HG03025 (cell line): ENCODE data around the gene MALL.
"Not testable (repeated sequence)": the region's sequence is repeated elsewhere in the genome, so short reads cannot be mapped to it uniquely, and the experiment has no call there.

ENCODE experiments used
- ATAC-seq: cut with Tn5 transposase; IDR thresholded peaks from one replicate; pipeline ENCODE4 v1.9.1; 2021; ENCODE audit warnings: mild to moderate bottlenecking, moderate library complexity; ENCODE audit not compliant: unreplicated experiment, low FRiP score

MALL gene

GRCh38 chr2:110115291-110116032, at the start of gene MALL:
TSS of gene MALL (minus strand) at chr2:110115822. CDS start at chr2:110115792, 30 bp downstream.
- no peak for ATAC-seq

DNA sequence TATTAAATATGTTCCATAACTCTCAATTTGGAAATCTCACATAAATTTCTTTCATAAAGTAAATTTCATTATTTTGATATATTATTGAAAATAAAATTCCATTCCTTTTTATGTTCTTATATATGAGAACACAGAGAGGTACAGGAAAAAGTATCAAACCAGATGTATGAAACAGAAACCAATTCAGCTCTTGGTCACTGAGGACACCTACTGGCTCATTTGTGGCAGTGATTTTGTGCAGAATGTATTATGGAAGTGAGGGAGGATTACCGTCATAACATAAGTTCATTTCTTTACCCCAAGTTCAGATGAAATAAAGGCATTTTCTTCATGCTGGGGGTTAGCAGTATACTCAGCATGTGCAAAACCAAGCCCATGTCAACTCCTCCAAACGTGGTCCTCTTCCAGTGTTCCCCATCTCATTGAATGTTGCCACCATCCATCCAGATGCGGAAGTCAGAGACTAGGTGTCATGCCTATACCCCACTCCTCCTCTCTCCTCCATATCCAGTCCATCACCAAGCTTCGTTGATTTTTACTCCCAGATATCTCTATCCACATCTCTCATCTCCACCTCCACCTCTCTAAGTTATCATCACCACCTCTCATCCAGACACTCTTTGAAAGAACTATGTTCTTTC, 41.7 kb upstream of the MALL start:
- ATAC-seq: no peak

DNA sequence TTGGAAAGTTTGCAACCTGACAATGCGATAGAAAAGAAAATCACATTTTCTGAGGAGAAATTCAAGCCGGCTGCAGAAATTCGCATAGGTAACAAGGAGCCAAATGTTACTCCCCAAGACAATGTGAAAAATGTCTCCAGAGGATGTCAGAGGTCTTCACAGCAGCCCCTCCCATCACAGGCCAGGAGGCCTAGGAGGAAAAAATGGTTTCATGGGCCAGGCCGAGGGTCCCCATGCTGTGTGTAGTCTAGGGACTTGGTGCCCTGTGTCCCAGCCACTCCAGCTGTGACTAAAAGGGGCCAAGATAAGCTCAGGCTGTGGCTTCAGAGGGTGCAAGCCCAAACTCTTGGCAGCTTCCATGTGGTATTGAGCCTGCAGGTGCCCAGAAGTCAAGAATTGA, 39.2 kb upstream of the MALL start:
- not testable (repeated sequence) for ATAC-seq

- not testable (repeated sequence) for ATAC-seq
Measured at GRCh38 chr2:110154188-110154587, 38.6 kb upstream of the MALL start.

GRCh38 chr2:110153416-110153815, 37.8 kb upstream of the MALL start:
- ATAC-seq: no peak

DNA sequence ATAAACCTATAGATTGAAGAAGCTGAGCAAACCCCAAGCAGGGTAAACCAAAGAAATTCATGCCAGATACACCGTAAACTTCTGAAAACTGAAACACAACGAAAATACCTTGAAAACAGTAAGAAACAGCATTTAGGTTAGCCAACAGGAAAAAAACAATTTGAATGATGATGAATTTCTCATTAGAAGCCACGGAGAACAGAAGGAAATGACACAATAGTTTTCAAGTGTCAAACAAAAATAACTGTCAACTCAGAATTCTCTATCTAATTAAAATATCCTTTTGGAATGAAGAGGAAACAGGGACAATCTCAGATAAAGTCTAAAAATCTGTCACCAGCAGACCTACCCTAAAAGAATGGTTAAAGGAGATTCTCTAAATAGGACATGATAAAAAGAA, 37.3 kb upstream of the MALL start:
- ATAC-seq: no peak

GRCh38 chr2:110149330-110150220, 34.0 kb upstream of the MALL start:
- ATAC-seq: no peak

- no peak for ATAC-seq
Measured at GRCh38 chr2:110146945-110147332, 31.3 kb upstream of the MALL start.

- ATAC-seq: no peak
Measured at GRCh38 chr2:110146183-110146944, 30.7 kb upstream of the MALL start.

DNA sequence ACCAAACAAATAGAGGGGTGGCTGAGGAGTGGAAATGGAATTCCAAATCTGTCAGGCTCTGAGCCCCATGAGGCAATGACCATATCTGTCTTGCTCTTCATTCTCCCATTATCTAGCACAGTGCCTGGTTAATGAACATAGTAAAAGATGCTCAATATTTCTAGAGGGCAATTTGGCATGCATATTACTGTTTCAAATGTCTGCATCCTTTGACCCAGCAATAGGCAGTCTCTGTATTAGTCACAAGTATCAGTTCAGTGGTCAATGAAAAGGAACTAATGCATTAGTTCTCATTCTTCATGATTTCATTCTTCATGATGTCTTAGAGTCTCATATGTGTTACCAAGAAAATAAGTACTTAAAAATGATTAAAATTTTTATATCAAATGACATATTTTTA, 28.4 kb upstream of the MALL start:
- no peak for ATAC-seq

DNA sequence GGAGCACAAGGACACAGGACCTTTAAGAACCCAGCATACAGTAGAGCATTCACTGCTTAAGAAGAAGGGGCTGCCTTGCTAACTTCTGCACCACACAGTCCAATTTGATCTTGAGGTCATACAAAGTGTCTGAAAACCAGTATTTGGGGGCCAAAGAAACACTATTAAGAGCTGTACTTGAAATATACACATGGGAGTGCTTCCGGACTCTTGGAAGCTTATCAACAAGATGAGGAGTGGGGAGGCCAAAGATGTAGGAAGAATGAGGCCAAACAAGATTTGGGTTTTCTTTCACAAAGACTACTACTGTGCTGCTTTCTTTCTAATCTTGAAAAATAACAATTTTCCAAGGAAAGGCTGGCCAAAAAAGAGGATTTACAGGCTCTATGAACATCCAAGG, 24.8 kb upstream of the MALL start:
- ATAC-seq: no peak

GRCh38 chr2:110134025-110134424, 18.4 kb upstream of the MALL start:
- ATAC-seq: no peak

DNA sequence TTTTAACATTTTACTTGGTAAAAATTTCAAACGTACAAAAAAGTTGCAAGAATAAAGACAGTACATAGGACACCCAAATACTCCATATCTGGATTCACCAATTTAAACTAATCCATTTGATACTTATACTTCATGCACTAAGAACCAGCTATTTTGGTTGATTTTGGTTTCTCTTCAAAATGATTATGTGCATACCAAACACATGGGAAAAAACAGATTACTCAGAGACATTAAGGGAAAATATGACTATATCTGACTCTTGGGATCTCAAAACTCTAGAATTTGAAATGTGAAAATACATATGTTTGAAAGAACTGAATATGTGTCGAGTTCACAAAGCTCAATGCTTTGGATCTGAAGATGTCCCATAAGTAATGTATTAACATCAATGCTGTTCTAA, 15.5 kb upstream of the MALL start:
- no peak for ATAC-seq

- ATAC-seq: no peak
Measured at GRCh38 chr2:110130757-110131156, 15.1 kb upstream of the MALL start.

- ATAC-seq: no peak
Measured at GRCh38 chr2:110126906-110127305, 11.3 kb upstream of the MALL start.

DNA sequence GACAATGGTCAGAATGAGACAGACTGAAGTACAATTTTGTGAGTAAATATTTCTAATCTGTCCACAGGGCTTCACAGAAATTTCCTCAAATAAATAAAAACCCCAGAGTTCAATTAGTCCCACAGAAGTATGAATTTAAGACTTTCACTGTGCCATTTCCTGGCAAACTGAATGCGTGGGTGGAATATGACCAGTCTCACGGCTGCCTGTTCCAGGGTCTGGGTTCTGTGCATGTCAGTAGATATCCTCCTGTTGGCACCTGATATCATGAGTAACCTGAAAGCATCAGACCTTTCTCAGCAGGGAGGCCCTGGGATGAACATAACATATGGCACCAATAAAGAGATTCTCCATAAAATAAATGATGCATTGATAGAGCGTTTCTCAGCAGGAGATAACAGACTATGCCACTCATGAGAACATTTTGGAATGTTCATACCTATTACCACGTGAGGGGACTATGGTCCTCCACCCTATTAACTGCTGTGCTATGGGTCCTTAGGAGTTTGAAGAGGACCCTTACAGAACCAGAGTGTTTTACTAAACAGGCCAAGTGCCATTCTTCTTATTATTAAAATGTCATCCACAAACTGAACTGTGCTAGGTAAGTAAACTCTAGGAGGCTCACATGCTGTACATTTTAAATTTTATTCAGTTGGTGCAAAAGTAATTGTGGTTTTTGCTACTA, 10.6 kb upstream of the MALL start:
- ATAC-seq: no peak

DNA sequence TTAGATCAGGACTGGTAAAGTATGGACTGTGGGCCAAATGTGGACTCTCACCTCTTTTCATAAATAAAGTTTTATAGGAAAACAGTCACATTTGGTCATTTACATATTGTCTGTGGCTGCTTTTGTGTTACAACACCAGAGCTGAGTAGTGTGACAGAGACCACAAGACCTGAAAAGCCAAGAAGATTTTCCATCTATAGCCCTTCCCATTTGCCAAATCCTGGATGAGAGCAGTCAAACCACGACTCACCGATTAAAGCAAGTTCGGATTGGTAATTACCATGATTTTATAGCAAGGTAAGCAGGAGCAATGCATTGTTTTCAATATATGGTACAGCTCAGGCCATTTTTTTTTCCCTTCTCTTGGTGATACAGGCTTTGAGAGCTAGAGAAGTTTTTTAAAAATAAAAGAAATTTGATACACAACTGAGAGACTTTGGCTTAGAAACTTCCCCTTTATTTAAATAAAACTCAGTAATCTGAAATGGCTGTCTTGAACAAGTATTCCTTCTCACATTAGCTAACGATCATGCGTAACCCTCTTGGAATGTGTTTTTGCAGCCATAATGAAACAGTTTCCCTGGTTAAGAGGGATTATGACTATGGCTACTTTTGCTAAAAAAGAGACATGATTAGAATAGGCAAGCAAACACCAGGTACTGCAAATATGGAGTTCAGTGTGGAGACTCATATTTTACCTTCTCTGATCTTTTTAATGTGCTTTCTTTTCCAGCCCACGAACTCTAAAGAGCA, 9.5 kb upstream of the MALL start:
- ATAC-seq: no peak

DNA sequence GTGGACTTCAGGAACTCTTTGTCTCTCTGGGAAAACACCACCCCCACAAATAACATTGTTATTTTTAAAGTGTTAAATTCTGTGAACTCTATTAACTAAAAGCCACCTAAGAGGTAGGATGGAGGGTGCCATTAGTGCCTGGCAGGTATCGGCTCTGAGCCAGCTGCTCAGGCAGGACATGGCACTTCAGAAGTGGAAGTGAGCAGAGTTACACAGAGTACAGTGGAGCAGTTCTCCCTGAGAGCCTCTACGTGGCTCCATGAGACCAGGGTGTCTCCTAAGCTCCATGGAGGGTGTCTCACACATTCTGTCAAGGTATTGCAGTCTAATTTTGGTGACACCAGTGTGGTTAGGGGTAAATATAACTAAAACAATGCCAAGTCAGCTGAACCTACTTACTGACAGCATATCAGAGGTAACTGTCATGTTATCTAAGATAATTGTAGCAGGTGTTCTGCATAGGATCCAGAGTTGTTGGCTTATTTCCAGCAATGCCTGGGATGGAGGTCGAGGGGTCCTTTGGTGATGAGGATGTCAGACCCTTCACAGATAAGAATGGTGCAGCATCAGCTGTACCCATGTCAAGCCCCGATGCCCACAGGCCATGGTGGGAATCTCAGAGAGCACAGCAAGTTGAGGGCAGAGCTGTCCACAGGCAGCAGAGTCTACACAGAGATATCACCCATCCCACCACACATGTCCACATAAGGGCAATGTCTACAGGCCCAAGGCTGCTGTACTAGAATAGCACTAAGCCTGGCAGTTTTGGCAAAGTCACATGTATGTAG, 8.6 kb upstream of the MALL start:
- no peak for ATAC-seq

DNA sequence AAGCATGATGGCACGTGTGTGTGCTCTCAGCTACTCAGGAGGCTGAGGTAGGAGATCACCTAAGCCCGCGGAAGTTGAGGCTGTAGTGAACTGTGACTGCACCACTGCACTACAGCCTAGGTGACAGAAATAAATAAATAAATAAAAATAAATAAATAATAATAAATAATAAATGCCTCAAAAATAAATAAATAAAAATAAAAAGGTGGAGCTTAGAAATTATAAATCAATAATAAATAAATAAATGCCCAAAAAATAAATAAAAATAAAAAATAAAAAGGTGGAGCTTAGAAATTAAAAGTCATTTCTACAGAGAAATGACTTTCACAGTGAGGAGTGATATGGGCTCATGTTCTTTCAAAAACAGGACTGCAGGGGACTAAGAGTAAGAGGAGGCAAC, 6.0 kb upstream of the MALL start:
- no peak for ATAC-seq
